GM18505 (cell line): ENCODE measurements around the gene LMX1A.

Experiments
- ATAC-seq: cut with Tn5 transposase; IDR thresholded peaks from one replicate; pipeline ENCODE4 v1.9.1; 2021; ENCODE audit not compliant: unreplicated experiment
- POLR2A ChIP-seq: IDR thresholded peaks from 4 replicates; pipeline ENCODE4 v1.6.1; 2011; ENCODE audit warnings: borderline replicate concordance; ENCODE audit not compliant: insufficient read depth, insufficient read length; ENCODE audit errors: extremely low read depth

The LMX1A gene

DNA sequence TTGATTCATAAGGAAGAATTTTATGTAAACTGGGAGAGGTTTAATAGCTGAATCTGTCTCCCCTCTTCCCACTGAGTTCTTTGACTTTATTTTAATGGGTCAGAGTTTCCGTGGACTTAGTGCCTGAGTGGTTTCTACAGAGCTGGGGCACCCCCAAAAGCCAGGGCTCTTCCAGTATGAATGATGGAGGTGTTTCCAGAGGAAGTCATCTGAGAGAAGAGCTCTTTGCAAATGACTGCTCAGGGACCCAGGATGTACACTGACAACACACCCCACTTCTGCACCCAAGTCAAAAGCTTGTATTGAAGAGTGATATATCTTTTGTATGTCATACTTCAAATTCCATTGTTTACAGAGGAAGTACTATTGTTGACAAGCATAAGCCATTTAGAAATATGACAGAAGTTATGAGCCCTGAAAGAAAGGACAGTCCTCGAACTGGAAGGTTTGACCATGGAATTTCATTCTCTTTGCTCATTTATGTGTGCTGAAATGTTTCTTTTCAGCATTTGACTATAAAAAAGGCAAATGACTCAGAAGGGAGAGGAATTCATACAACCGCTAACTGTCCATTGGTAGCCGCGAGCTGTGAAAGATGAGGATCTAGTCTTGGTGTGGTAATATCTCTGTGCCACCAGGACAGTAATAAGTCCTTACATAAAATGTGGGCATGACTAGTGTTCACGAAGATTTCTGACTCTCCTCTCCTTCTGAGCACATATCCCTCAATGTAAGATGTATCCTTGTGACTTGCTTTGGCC, 25.4 kb upstream of the LMX1A start:
- TF ChIP-seq POLR2A = no peak
- no peak for ATAC-seq

DNA sequence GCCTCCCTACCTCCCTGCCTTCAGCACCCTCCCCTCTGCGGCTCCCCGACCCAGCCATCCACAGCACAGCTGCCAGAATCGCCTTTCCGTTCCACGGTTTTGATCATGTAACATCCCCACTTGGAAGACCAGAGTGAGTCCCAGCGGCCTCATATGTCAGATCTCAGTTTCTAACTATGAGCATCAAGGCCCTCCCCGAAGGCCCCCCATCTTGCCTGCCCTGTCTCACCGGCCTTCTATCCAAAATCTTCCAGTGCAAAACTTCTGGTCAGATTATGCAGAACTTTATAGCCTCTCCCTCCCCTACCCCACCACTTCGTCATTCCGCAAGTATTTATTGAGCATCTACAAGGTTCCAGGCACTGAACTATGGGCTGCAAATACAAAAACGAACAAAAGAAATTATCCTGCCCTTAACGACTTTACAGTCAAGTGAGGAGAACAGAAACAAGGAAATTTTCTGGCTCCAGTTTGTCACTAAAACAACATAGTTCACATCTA, 20.3 kb upstream of the LMX1A start:
- ATAC-seq = no peak
- no peak for TF ChIP-seq POLR2A

DNA sequence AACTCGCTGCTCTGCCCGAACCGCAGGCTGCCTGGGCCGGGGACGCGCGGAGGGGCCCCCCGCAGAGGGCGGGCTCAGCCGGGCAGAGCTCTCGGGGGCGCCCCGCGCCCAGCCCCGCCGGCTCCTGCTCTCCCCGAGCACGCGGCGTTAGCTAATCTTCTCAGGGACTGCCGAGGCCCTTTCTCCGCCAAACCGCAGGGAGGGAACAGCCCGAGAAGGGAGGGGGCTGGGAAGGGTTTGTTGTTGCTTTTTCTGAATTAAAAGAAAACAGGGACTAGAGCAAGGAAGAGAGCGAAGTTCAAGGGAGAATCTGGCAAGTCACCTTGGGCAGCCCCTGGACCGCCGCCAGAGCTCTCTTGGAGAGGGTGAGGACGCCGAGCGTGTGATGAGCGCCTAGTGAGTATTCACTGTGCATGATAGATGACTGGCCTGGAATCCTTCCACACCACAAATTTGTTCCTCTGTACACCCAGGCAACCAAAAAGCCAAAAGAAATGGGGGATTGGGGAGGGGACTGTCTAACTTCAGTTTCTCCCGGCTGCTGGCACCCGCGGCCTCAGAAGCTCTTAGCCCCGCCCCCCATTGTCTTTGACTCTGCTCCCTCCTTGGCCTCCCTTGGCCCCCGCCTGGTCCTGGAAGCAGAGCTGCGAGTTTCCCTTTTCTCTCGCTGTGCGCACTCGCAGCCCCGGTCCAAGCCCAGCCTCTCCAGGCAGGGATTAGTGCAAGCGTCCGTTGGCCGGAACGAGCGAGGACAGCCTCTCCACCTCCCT, 19.7 kb upstream of the LMX1A start:
- no peak for TF ChIP-seq POLR2A
- peak; percentile 68 for ATAC-seq

DNA sequence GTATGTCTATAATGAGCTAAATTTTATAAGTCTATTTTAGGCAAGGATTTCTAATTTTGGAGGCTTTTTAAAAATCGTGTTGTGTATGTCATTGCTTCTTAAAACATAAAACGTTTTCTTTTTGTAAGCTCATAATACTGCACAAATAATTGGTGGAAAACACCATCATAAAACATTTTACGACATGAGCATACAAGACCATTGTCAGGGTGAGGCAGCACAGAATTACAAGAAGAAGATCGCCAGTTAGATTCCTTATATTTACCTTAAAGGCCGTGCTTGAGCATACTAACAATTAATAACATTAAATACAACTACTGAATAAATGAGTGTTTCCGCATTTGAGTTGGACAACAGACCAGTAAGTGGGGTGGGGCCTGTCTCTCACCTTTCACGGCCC, 19.1 kb upstream of the LMX1A start:
- TF ChIP-seq POLR2A = no peak
- ATAC-seq = no peak

DNA sequence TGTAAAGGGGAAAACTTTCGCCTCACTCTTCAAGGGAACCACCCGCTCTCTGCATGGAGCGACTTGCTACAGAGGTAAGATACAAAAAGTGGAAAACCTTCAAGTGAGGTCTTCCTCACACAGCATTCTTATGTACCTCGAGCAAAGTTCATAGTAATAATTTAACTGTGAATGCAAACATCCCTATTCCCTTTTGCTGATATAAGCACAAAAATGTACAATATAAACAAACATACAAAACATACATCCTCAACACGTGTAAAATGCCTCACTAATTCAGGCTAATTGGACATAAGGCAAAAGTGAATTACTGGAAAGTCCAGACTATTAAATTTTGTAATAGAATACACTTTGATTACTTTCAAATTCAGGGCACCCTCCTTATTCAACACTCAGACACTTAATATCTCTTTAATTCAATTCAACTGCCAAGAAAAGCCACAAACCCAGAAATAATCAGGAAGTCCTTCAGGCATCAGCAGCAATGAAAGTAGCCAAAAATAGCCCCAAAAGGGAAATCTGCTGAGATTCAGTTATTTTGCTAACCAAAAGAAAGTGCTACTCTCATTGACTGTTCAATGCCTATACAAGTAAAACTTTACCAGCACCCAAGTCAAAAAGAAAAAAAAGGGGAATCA, 15.2 kb upstream of the LMX1A start:
- TF ChIP-seq POLR2A = no peak
- ATAC-seq = no peak

DNA sequence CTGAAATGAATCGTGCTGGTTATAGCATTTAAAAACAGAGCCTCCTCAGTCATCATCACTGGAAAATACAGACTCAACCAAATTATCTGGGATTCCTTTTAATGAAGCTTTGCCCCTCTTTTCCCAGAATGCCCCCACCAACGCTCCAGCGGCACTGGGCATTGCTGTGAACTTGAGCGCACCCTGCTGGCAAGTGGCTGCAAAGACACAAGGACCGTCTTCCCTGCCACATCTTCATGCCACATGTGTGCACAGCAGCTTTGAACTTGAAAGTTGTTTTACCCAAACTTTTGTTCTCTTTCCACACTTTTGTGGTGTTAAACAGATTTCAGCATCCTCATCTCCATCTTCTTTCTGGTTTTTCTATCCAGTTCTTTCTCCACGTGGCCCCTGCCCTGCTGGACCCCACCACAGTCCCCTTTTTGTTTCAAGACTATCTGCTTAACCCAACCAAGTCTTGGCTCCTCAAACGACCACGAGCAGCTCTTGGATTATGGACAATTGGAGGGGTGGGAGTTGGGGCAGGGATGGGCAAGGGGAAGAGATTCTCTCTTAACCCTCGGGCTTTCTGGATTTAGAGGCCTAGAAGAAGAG, 12.8 kb upstream of the LMX1A start:
- no peak for TF ChIP-seq POLR2A

DNA sequence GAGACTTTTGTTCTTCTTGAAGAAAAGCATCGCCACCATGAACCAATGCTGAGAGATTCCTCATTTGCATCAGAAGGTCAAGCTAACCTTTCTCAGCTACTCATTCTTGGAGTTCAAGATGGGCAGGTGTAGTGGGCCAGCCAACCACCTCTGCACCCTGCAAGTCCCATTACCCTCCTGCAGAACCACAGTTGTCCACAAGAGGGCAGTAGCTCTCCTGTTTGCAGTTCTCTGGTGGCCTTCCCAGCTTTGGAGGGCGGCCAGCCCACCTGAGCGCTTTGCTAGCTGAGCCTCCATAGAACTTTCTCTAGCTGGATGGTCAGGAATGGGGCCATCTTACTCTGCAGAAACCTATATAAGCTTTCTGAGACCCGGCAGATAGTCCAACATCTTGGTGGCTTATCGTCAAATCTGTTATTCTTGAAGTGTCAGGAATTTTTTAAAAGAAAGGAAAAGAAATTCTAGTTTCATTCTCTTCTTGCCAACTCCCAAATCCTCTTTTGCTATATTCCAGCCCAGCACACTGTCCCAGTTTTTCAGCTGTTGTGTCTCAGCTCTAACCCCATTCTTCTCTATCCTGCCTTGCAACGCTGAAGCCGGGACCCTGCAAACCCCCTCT, 11.0 kb upstream of the LMX1A start:
- peak; percentile 52 for ATAC-seq
- TF ChIP-seq POLR2A = no peak

More for the DNA sequence above, 12.8 kb upstream of the LMX1A start:
- ATAC-seq = peak; percentile 80

DNA sequence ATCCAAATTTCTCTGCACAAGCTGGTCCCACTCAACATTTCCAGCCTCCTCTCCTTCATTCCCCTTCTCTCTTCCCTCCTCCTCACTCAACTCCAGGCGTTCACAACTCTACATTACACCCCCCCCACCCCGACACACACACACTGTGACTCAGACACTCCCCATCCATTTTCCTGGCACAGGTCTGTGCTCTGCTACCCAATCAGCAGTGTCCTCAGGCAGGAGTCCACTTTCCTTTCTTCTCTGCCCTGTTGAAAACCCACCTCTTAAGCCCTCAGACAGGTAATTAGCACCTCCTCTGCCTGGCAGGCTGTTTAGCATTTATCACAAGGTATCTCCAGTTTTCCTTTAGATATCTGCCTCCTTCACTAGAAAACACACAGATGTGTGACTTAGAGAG, 8.8 kb upstream of the LMX1A start:
- no peak for TF ChIP-seq POLR2A
- ATAC-seq = no peak

DNA sequence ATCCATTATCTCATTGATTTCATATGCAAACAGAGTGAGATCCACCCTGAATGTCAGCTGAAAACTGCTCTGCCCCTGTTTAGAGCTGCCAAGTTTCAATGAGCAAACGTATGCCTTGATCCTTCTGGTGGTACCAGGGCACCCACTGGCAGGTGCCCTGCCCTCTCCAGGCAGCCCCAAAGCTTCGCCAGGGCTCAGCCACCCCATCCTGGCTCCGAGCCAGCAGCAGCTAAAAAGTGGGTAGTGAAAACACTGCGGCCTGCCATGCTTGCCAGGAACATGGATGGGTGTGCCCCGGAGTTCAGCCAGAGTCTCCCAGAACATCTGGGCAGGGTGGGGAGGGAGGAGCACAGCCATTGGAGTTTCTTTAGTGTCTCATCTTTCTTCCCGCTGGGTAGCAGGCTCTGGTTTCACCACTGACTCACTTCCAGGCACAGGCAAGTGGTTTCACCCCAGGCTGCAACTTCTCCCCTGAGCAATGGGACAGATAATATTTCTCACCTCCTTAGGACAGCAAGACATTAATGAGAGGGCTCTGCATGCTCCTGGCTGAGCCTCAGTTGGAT, 8.1 kb upstream of the LMX1A start:
- ATAC-seq = no peak
- no peak for TF ChIP-seq POLR2A

DNA sequence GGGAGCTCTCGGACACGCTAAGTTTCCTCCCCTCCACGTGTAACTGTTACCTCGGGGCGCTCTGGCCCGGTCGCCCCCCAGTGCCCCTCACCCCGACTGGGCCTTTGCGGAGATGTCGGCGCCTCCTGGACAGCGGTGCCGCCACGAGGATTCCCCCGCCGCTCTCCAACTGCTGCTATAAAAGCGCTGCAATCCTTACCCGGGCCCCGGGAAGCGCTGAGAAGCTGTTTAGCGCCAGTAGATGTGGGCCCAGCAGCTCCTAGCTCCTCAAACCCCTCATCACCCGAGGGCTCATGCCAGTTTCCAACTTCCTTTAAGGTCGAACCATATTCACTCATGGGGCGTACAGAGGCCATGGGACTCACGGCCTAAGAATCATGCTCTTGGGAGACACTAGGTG, 361 bp upstream of the LMX1A start:
- no peak for ATAC-seq
- TF ChIP-seq POLR2A = no peak

DNA sequence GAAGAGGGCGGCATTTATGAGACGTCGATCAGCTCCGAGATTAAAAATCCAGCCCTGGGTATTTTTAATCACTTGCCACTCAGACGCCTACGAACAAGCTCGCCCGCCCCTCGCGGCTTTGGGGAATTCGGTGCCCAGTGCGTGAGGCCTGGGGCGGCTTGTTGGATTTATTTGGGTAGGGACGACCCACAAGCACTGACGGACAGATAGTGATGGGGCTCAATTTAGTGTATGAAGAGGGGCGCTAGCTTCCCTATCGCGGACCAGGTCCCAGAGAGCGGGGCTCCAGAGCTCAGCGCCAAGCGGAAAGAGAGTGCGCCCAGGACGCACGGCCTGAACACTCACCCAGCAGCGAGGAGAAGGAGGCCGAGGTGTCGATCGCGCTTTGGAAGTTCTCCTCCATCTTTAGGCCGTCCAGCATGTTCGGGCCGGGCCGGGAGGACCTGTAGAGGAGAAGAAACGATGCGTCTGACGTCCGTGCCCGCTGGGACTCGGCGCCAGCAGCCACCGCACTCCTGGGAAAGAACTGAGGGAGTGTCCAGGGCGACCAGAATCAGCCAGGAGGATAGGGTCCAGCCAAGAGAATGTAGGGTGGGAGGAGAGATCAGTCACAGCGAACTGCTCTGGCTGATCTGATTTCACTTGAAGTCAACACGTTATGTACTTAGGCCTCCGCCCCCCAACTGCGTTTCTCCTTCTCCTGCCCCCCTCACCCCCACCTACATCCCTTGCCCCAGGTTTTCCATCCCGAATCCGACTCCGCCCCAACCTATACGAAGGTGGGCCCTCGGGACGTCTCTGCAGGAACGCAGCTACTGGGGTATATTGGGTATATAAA, 1.2 kb downstream of the LMX1A start:
- no peak for ATAC-seq
- TF ChIP-seq POLR2A = no peak

DNA sequence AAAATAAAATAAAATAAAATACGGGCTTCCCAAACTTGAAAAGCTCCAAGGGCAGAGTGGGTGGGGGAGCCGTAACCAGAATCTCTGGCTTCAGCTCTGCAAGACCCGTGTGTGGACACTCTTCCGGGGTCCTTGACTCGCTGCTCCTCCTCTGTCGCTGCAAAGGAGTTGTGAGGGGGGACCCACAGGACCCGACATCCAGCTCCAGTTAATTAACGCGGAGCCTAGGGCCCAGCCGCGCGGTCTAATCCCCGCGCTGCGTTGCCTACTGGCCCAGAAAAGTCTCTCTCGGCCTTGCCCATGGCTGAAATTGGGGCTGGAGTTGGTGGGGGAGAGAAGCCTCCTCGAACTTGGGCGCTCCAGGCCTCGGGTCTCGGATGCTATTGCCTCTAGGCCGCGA, 1.8 kb downstream of the LMX1A start:
- no peak for TF ChIP-seq POLR2A
- no peak for ATAC-seq
